ENCODE results near the gene PAN2. TPM values are rescaled to one million over a fixed set of nuclear protein-coding genes. Genes with fewer than 3 reads are reported as not detected.
A peak's percentile ranks its signal among the peaks of the same experiment; 100 is the strongest.
"Not testable (repeated sequence)": the region's sequence is repeated elsewhere in the genome, so short reads cannot be mapped to it uniquely, and the experiment has no call there.

Gene PAN2
- total RNA-seq, 5 donors from 2014 or later (not counting 1 experiment from before 2014, with no cell fraction given), result 126 to 187 (median 164) TPM

GRCh38 chr12:56337753-56338251 lies 4.0 kb upstream of the PAN2 start:
- Histone ChIP-seq H3K36me3 (ENCODE audit: control insufficient read depth in 2 of 2, extremely low read depth in 1 of 2, insufficient read depth in 1 of 2, low read length in 1 of 2) (peaks cover 0 to 10% of the 10 kb centered on the region in 2 donors), H3K9me3 (no peaks in the 10 kb centered on the region), H3K4me3 (ENCODE audit: control insufficient read depth in 1 of 2, extremely low read depth in 1 of 2, low read length in 1 of 2) (no peak overlapping the region), H3K27me3 (replicated peaks in 1 of 2; ENCODE audit: control insufficient read depth in 2 of 2, extremely low read depth in 1 of 2, insufficient read depth in 2 of 2, low read length in 1 of 2) (no peaks in the 10 kb centered on the region), H3K27ac (ENCODE audit: low read length) (peak overlapping the region; percentile 87), H3K4me1 (ENCODE audit: control insufficient read depth in 1 of 2, extremely low read depth in 1 of 2, insufficient read depth in 2 of 2, low read length in 2 of 2) (peaks cover 20 to 46% of the 10 kb centered on the region in 2 experiments)
- WGBS (ENCODE audit: insufficient coverage), result 80% methylated on average over 3 of the region's 8 CpGs
- Mint-ChIP-seq H3K27ac (peak overlapping the region; percentile 90 to 100), H3K9me3 (no peaks in the 10 kb centered on the region), H3K36me3 (peaks cover 13% of the 10 kb centered on the region), H3K4me1 (peaks cover 48 to 65% (median 63%) of the 10 kb centered on the region in 3 donors), H3K4me3 (peak overlapping the region in 2 of 3 donors; percentile 95 to 96), H3K27me3 (no peaks in the 10 kb centered on the region)
- no peak for DNase-seq
- POLR2A ChIA-PET, result interaction anchor here (0.6 to 1.7 kb wide), 7 partner anchors 14 to 1083 kb away, joined by 3 to 17 read pairs (median 4); partner anchors contain the start of gene STAT2 (in 2 of the 2)
- ATAC-seq (replicated peaks in 1 of 4), result no peak
- CTCF ChIA-PET, result interaction anchor here in 1 of 2 donors (0.5 to 2.1 kb wide), 5 partner anchors 10 to 299 kb away, joined by 3 to 18 read pairs (median 5); partner anchors contain the start of gene STAT2

- H3K9me3 Mint-ChIP-seq, result no peaks in the 10 kb centered on the region
- CTCF ChIA-PET, result interaction anchor here (0.5 to 0.7 kb wide), 4 partner anchors 8 to 1116 kb away, joined by 3 to 7 read pairs (median 4); no protein-coding TSS in a partner anchor
- H3K36me3 ChIP-seq (ENCODE audit: control insufficient read depth in 2 of 2, extremely low read depth in 1 of 2, insufficient read depth in 1 of 2, low read length in 1 of 2), result peaks cover 0 to 5% of the 10 kb centered on the region in 2 donors
- POLR2A ChIA-PET, result interaction anchor here in 1 of 2 donors (0.5 to 1.5 kb wide), 3 partner anchors 23 to 410 kb away, joined by 3 to 9 read pairs (median 4); partner anchors contain the start of gene STAT2
- no peaks in the 10 kb centered on the region for H3K9me3 ChIP-seq
- peaks cover 22 to 50% of the 10 kb centered on the region in 2 experiments for H3K4me1 ChIP-seq (ENCODE audit: control insufficient read depth in 1 of 2, extremely low read depth in 1 of 2, insufficient read depth in 2 of 2, low read length in 2 of 2)
- peak overlapping the region; percentile 81 to 100 for H3K27ac Mint-ChIP-seq
- ATAC-seq (replicated peaks in 1 of 4) (no peak), DNase-seq (no peak)
- WGBS (ENCODE audit: insufficient coverage), result 98% methylated on average over 4 of the region's 9 CpGs
- H3K4me3 ChIP-seq (ENCODE audit: control insufficient read depth in 1 of 2, extremely low read depth in 1 of 2, low read length in 1 of 2), result no peak overlapping the region
- peak overlapping the region; percentile 9 for H3K27ac ChIP-seq (ENCODE audit: low read length)
- peaks cover 53 to 73% (median 65%) of the 10 kb centered on the region in 3 donors for H3K4me1 Mint-ChIP-seq
- H3K27me3 ChIP-seq (replicated peaks in 1 of 2; ENCODE audit: control insufficient read depth in 2 of 2, extremely low read depth in 1 of 2, insufficient read depth in 2 of 2, low read length in 1 of 2), result no peaks in the 10 kb centered on the region
- H3K36me3 Mint-ChIP-seq, result peaks cover 10% of the 10 kb centered on the region
- peak overlapping the region in 1 of 3 donors; percentile 10 for H3K4me3 Mint-ChIP-seq
- H3K27me3 Mint-ChIP-seq, result no peaks in the 10 kb centered on the region
These were observed 2.8 kb upstream of the PAN2 start for GRCh38 chr12:56336361-56337167.

- H3K4me3 Mint-ChIP-seq, result peak overlapping the region in 1 of 3 donors; percentile 7
- POLR2A ChIA-PET, result interaction anchor here (0.6 to 0.7 kb wide), 2 partner anchors 20 to 409 kb away, joined by 3 to 9 read pairs; partner anchors contain the start of gene CNPY2 (in 1 of the 2)
- not testable (repeated sequence) for H3K36me3 Mint-ChIP-seq; ATAC-seq (replicated peaks in 1 of 4); H3K9me3 Mint-ChIP-seq; DNase-seq; H3K27me3 Mint-ChIP-seq; H3K36me3 ChIP-seq (ENCODE audit: control insufficient read depth in 2 of 2, extremely low read depth in 1 of 2, insufficient read depth in 1 of 2, low read length in 1 of 2); H3K27ac ChIP-seq (ENCODE audit: low read length); H3K9me3 ChIP-seq; H3K4me3 ChIP-seq (ENCODE audit: control insufficient read depth in 1 of 2, extremely low read depth in 1 of 2, low read length in 1 of 2); H3K27me3 ChIP-seq (replicated peaks in 1 of 2; ENCODE audit: control insufficient read depth in 2 of 2, extremely low read depth in 1 of 2, insufficient read depth in 2 of 2, low read length in 1 of 2)
- H3K27ac Mint-ChIP-seq, result peak overlapping the region in 1 of 2 donors; percentile 49
- CTCF ChIA-PET, result interaction anchor here (0.7 to 2.5 kb wide), 4 partner anchors 24 to 1117 kb away, joined by 5 to 19 read pairs (median 6); partner anchors contain the start of gene STAT2 (in 1 of the 2)
- peaks cover 58 to 70% (median 63%) of the 10 kb centered on the region in 3 donors for H3K4me1 Mint-ChIP-seq
- peaks cover 22 to 46% of the 10 kb centered on the region in 2 experiments for H3K4me1 ChIP-seq (ENCODE audit: control insufficient read depth in 1 of 2, extremely low read depth in 1 of 2, insufficient read depth in 2 of 2, low read length in 2 of 2)
- WGBS (ENCODE audit: insufficient coverage), result 90% methylated on average over 2 of the region's 8 CpGs
These were observed 1.7 kb upstream of the PAN2 start for GRCh38 chr12:56335527-56335926.

- Mint-ChIP-seq H3K36me3 (peaks cover 9% of the 10 kb centered on the region), H3K27ac (peak overlapping the region; percentile 100), H3K4me1 (peaks cover 49 to 59% (median 53%) of the 10 kb centered on the region in 3 donors), H3K9me3 (no peaks in the 10 kb centered on the region), H3K4me3 (peak overlapping the region; percentile 85 to 97 (median 92)), H3K27me3 (no peaks in the 10 kb centered on the region)
- peak overlapping the region; percentile 98 for H3K27ac ChIP-seq (ENCODE audit: low read length)
- ChIA-PET POLR2A (interaction anchor here in 1 of 2 donors (1.8 kb wide), 1 partner anchor 26 kb away, joined by 10 read pairs; the partner anchor contains the start of gene STAT2), CTCF (interaction anchor here in 1 of 2 donors (0.9 to 2.5 kb wide), 3 partner anchors 25 to 145 kb away, joined by 3 to 19 read pairs (median 4); partner anchors contain the start of genes SMARCC2 and STAT2)
- H3K36me3 ChIP-seq (ENCODE audit: control insufficient read depth in 2 of 2, extremely low read depth in 1 of 2, insufficient read depth in 1 of 2, low read length in 1 of 2), result no peaks in the 10 kb centered on the region
- no CpG with 5 or more reads among the region's 6 CpGs for whole genome bisulfite sequencing (ENCODE audit: insufficient coverage)
- H3K9me3 ChIP-seq, result no peaks in the 10 kb centered on the region
- ATAC-seq (replicated peaks in 1 of 4) (no peak), DNase-seq (no peak)
- no peaks in the 10 kb centered on the region for H3K27me3 ChIP-seq (replicated peaks in 1 of 2; ENCODE audit: control insufficient read depth in 2 of 2, extremely low read depth in 1 of 2, insufficient read depth in 2 of 2, low read length in 1 of 2)
- H3K4me3 ChIP-seq (ENCODE audit: control insufficient read depth in 1 of 2, extremely low read depth in 1 of 2, low read length in 1 of 2), result peak overlapping the region; percentile 63 to 88
- peaks cover 12 to 40% of the 10 kb centered on the region in 2 experiments for H3K4me1 ChIP-seq (ENCODE audit: control insufficient read depth in 1 of 2, extremely low read depth in 1 of 2, insufficient read depth in 2 of 2, low read length in 2 of 2)
These were observed 642 bp upstream of the PAN2 start for GRCh38 chr12:56334490-56334793.

- Mint-ChIP-seq H3K36me3 (peaks cover 3% of the 10 kb centered on the region), H3K4me1 (peaks cover 37 to 47% (median 42%) of the 10 kb centered on the region in 3 donors), H3K9me3 (no peaks in the 10 kb centered on the region), H3K4me3 (peak overlapping the region; percentile 85 to 97 (median 92)), H3K27ac (peak overlapping the region; percentile 100), H3K27me3 (no peaks in the 10 kb centered on the region)
- DNase-seq (peak in 5 of 35 experiments; percentile 1 to 15 (median 8)), ATAC-seq (replicated peaks in 1 of 4) (peak in 2 of 4 experiments; percentile 2 to 7)
- H3K4me1 ChIP-seq (ENCODE audit: control insufficient read depth in 1 of 2, extremely low read depth in 1 of 2, insufficient read depth in 2 of 2, low read length in 2 of 2), result peaks cover 9 to 29% of the 10 kb centered on the region in 2 experiments
- peak overlapping the region; percentile 63 to 88 for H3K4me3 ChIP-seq (ENCODE audit: control insufficient read depth in 1 of 2, extremely low read depth in 1 of 2, low read length in 1 of 2)
- no CpG with 5 or more reads among the region's 8 CpGs for WGBS (ENCODE audit: insufficient coverage)
- peak overlapping the region; percentile 98 for H3K27ac ChIP-seq (ENCODE audit: low read length)
- POLR2A ChIA-PET, result interaction anchor here (0.5 to 1.8 kb wide), 7 partner anchors 27 to 1478 kb away, joined by 3 to 10 read pairs (median 4); partner anchors contain the start of genes STAT2 (in 2 of the 2) and RAB5B (in 1 of the 2)
- H3K36me3 ChIP-seq (ENCODE audit: control insufficient read depth in 2 of 2, extremely low read depth in 1 of 2, insufficient read depth in 1 of 2, low read length in 1 of 2), result peaks cover 2 to 3% of the 10 kb centered on the region in 2 donors
- H3K9me3 ChIP-seq, result no peaks in the 10 kb centered on the region
- CTCF ChIA-PET, result interaction anchor here (0.6 to 2.5 kb wide), 7 partner anchors 17 to 181 kb away, joined by 3 to 19 read pairs (median 4); partner anchors contain the start of genes CNPY2 (in 1 of the 2), RNF41 (in 1 of the 2) and STAT2 (in 1 of the 2)
- no peaks in the 10 kb centered on the region for H3K27me3 ChIP-seq (replicated peaks in 1 of 2; ENCODE audit: control insufficient read depth in 2 of 2, extremely low read depth in 1 of 2, insufficient read depth in 2 of 2, low read length in 1 of 2)
These were observed 562 bp downstream of the PAN2 start for GRCh38 chr12:56333197-56333678.

Data from T-cell (primary cell).